Testis (tissue), 3 donors: Measurements from ENCODE around the gene PHACTR3. TPM values are rescaled to one million over a fixed set of nuclear protein-coding genes. Genes with fewer than 3 reads are reported as not detected.

Experiments
- DNase-seq: peaks from one replicate; pipeline ENCODE4 v3.0.0-alpha.2; 2019
- H3K27ac ChIP-seq, 2 donors: fragments of 200-600 bp; sonication (generic); one replicate each; pipeline ENCODE4 v1.5.1; 2019
- H3K27me3 ChIP-seq: fragments of 200-600 bp; sonication (generic); one replicate; pipeline ENCODE4 v1.5.1; 2019
- H3K36me3 ChIP-seq: fragments of 200-600 bp; sonication (generic); one replicate; pipeline ENCODE4 v1.5.1; 2017; ENCODE audit warnings: low read depth; ENCODE audit errors: missing control alignments
- H3K4me1 ChIP-seq: fragments of 200-600 bp; sonication (generic); one replicate; pipeline ENCODE4 v1.5.1; 2019
- H3K4me3 ChIP-seq, 2 donors: fragments of 200-600 bp; sonication (generic); one replicate each; pipeline ENCODE4 v1.5.1; 2017 to 2019
- H3K9me3 ChIP-seq: fragments of 200-600 bp; sonication (generic); one replicate; pipeline ENCODE4 v1.5.1; 2017
- POLR2A ChIP-seq: fragments of 450-650 bp; IDR thresholded peaks from one replicate; pipeline ENCODE4 v1.6.1; 2017; ENCODE audit warnings: antibody characterized with exemption, mild to moderate bottlenecking, moderate library complexity
- WGBS, 2 donors: methylation state at CpG; one replicate each; pipeline ENCODE4 v1.1.5; 2018; 5-methylcytosine and 5-hydroxymethylcytosine counted together
- intact Hi-C: fragments of 100-400 bp; cut with DNase I; formaldehyde crosslinking; loops from one replicate; pipeline ENCODE4 v1.15.1; 2023; ENCODE audit warnings: low total_unique reads
- polyA plus RNA-seq: library from polyadenylated mRNA; stranded (reverse); fragments of 350-450 nt; fragmentation: Illumina TruSeq; extraction: RNeasy Lipid Tissue Mini Kit (QIAGEN cat#74804); gene quantifications from one replicate; pipeline ENCODE4 v1.2.3, GENCODE V29; 2014; ENCODE audit warnings: low read depth, low replicate concordance; ENCODE audit not compliant: insufficient read depth
- total RNA-seq, 2 donors: library from RNA; depleted of rRNA; stranded (reverse); fragments of >200 nt; gene quantifications; one replicate each; pipeline ENCODE4 v1.2.3, GENCODE V29; 2016
- TF ChIP-seq, protein P1 (sequence below), 3 experiments: fragments of 450-650 bp in 2 of 3; fragments of 200-600 bp in 1 of 3; sonication (generic) in 1 of 3; IDR thresholded peaks; one replicate each; pipeline ENCODE4 v1.5.1; 2016 to 2019; ENCODE audit warnings: antibody characterized with exemption in 3 of 3, mild to moderate bottlenecking in 2 of 3, moderate library complexity in 1 of 3

PHACTR3 gene
- total and polyA plus RNA-seq, 3 donors from 2014 or later: 0.94 to 1.2 (median 1.1) TPM

DNA sequence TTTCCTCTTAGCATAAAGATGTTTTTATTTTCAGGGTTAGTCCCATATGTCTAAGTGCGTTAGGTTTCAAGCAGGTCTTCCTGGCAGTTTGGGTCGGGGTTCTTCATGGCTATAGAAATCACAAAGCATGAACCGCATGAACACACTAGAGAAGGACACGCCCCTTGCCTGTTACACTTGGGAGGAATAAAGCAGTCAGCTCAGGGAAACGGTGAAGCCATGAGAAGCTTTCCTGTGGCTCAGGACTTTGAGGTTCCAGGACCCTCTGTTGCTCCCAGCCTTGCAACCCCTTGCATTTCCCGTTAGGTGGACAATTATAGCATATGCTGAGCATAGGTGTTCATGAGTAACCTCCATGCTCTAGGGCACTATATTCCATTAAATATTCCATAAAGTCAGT is 232.4 kb downstream of the PHACTR3 start:
- peaks cover 15% of the 10 kb centered on the region for H3K4me1 ChIP-seq
- H3K36me3 ChIP-seq: no peaks in the 10 kb centered on the region
- WGBS, 2 donors: 58 to 60% methylated on average over 6 of the region's 6 CpGs
- TF ChIP-seq POLR2A: no peak
- TF ChIP-seq, protein P1, sequence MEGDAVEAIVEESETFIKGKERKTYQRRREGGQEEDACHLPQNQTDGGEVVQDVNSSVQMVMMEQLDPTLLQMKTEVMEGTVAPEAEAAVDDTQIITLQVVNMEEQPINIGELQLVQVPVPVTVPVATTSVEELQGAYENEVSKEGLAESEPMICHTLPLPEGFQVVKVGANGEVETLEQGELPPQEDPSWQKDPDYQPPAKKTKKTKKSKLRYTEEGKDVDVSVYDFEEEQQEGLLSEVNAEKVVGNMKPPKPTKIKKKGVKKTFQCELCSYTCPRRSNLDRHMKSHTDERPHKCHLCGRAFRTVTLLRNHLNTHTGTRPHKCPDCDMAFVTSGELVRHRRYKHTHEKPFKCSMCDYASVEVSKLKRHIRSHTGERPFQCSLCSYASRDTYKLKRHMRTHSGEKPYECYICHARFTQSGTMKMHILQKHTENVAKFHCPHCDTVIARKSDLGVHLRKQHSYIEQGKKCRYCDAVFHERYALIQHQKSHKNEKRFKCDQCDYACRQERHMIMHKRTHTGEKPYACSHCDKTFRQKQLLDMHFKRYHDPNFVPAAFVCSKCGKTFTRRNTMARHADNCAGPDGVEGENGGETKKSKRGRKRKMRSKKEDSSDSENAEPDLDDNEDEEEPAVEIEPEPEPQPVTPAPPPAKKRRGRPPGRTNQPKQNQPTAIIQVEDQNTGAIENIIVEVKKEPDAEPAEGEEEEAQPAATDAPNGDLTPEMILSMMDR (IDR thresholded peaks at IDR 0.05): no peak
- intact Hi-C loops: no loop called here
- no peaks in the 10 kb centered on the region for H3K27me3 ChIP-seq
- H3K27ac ChIP-seq: no peak overlapping the region
- no peaks in the 10 kb centered on the region for H3K9me3 ChIP-seq
- peak; percentile 10 for DNase-seq
- H3K4me3 ChIP-seq: no peak overlapping the region

DNA sequence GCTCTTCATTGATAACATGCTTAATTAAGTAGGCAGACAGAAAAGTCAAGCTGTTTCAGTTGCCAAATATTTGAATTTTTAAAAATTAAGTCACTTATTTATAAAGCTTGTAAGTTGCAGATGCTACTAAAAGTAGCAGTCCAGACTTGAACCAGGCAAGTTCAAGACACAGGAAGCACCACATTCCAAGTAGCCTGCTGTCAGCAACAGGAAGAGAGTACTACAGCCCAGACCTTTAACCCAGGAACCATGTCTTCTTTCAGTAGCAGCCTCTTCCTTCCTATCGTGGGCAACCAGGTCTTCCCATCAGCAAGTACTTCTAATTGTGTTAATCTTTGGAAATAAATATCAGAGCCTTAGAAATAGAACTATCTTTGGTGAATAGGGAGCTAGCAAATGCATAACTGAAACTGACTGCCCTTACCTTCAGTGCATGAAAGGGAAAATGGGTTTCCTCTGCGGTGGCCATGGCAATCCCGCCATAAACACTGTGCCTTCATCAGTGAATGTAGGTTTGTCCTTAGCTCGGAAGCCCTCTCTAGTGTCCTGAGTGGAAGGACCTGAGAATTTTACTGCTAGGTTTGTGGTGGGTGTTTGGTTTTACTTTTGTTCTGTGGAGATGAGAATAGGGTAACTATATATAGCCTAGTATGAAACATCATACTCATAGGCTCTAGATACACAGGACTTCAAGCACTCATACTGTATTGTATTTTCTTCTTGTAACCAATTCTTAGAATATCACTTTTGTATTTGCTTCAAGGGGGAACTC is 233.5 kb downstream of the PHACTR3 start:
- intact Hi-C loops: no loop called here
- TF ChIP-seq, protein P1 (IDR thresholded peaks at IDR 0.05): no peak
- no peak for TF ChIP-seq POLR2A
- Histone ChIP-seq H3K9me3 (no peaks in the 10 kb centered on the region), H3K4me1 (peaks cover 15% of the 10 kb centered on the region), H3K27me3 (no peaks in the 10 kb centered on the region), H3K27ac (no peak overlapping the region), H3K4me3 (no peak overlapping the region), H3K36me3 (no peaks in the 10 kb centered on the region)
- 77 to 83% methylated on average over 4 of the region's 4 CpGs for WGBS, 2 donors
- peak; percentile 10 for DNase-seq

DNA sequence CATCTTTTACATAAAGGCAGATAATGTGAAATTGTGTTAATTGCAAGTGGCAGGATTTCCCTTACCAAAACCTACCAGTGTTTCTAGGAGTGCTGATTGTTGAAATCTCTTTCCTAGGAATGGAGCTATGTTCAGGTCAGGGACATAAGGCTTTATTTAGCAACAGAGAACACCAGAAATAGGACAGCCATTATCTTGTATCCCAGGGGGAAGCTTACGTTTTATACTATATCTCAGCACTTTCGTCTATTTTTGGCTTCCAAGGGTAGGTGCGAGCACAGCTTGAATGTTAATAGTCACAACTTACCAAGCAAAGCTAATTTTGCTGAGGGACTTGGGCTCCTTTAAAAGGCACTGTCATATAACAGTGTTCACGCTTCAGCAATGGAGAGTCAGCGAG is 235.1 kb downstream of the PHACTR3 start:
- WGBS, 2 donors: 66 to 70% methylated on average over 5 of the region's 5 CpGs
- no peaks in the 10 kb centered on the region for H3K27me3 ChIP-seq

DNA sequence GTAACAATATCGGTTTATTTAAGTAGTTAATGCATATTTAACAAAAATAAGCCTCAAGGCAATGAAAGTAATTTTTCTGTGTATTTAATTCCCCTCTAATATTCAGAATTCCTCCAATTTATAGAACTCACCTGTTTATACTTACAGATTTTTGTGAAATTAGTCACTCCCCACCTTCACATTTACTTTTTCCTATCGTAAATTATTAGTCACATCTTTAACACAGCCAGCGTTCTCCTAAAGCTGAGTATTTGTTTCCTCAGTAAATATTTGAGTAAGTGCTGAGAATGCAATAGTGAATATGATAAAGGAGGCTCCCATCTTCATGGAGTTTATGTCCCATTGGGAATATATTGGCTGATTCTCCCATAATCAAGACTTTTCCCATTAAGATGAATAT is 241.1 kb downstream of the PHACTR3 start:
- no peak overlapping the region for H3K4me3 ChIP-seq
- H3K36me3 ChIP-seq: no peaks in the 10 kb centered on the region
- 87 to 97% methylated on average over 3 of the region's 3 CpGs for WGBS, 2 donors
- H3K27ac ChIP-seq: no peak overlapping the region
- H3K4me1 ChIP-seq: no peaks in the 10 kb centered on the region
- intact Hi-C loops: no loop called here
- DNase-seq: no peak
- TF ChIP-seq, protein P1 (IDR thresholded peaks at IDR 0.05): no peak
- no peak for TF ChIP-seq POLR2A
- H3K9me3 ChIP-seq: no peaks in the 10 kb centered on the region
- no peaks in the 10 kb centered on the region for H3K27me3 ChIP-seq

More for the DNA sequence above, 235.1 kb downstream of the PHACTR3 start:
- H3K27ac ChIP-seq: no peak overlapping the region
- peaks cover 15% of the 10 kb centered on the region for H3K4me1 ChIP-seq
- TF ChIP-seq, protein P1 (IDR thresholded peaks at IDR 0.05): no peak
- TF ChIP-seq POLR2A: no peak
- H3K9me3 ChIP-seq: no peaks in the 10 kb centered on the region
- H3K4me3 ChIP-seq: no peak overlapping the region
- intact Hi-C loops: no loop called here
- DNase-seq: no peak
- H3K36me3 ChIP-seq: no peaks in the 10 kb centered on the region

DNA sequence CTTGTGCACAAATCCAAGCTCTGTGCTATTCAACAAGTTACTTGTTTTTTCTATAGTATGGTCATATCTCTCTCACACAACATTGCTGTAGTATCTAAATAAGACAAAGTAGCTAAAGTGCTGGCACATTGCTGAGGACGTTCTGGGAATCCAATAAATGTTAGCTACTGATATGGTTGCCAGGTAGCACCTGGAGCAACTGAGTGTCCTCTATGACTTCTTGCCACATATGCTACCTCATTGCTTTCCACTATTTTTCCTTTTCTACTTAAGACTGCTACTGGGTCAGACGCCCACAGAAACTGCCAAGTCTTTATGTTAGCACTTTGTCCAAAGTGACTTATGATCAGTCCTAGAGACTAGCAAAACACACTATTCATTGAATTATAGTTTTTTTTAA is 243.8 kb downstream of the PHACTR3 start:
- no peaks in the 10 kb centered on the region for H3K27me3 ChIP-seq
- no peaks in the 10 kb centered on the region for H3K36me3 ChIP-seq
- H3K4me1 ChIP-seq: no peaks in the 10 kb centered on the region
- no peak for TF ChIP-seq POLR2A
- TF ChIP-seq, protein P1 (IDR thresholded peaks at IDR 0.05): no peak
- no peaks in the 10 kb centered on the region for H3K9me3 ChIP-seq
- no peak overlapping the region for H3K27ac ChIP-seq
- intact Hi-C loops: no loop called here
- DNase-seq: no peak
- WGBS, 2 donors: 73 to 76% methylated on average over 2 of the region's 2 CpGs
- no peak overlapping the region for H3K4me3 ChIP-seq
